PC-3 (cell line): ENCODE data around the gene KRT17. TPM values are rescaled to one million over a fixed set of nuclear protein-coding genes. Genes with fewer than 3 reads are reported as not detected.
A peak's percentile ranks its signal among the peaks of the same experiment; 100 is the strongest.

Experiments used
- ATAC-seq: fragments of 200-7000 bp; cut with Tn5 transposase; 2 replicates; pipeline ENCODE4 v1.9.1; 2020; ENCODE audit warnings: mild to moderate bottlenecking, moderate library complexity
- BruUV-seq: library from RNA; stranded (reverse); fragments of 400-500 nt; replicated peaks from 2 replicates; lab custom pipeline; 2021; lab: Mats Ljungman, UMichigan
- CTCF ChIA-PET: fragments of 300-600 bp; sonication (Branson Sonifier 250); formaldehyde crosslinking; loops from one replicate; lab custom pipeline; 2022; ENCODE audit warnings: antibody characterized with exemption; lab: Charles Lee
- POLR2A ChIA-PET: fragments of 300-600 bp; sonication (Branson Sonifier 250); formaldehyde crosslinking; loops from one replicate; lab custom pipeline; 2022; ENCODE audit warnings: antibody characterized with exemption; ENCODE audit not compliant: unreplicated experiment; lab: Charles Lee
- DNase-seq: peaks from one replicate; pipeline ENCODE4 v3.0.0-alpha.2; 2015
- H2AFZ ChIP-seq: fragments of 300-600 bp; sonication (generic); 2 replicates; pipeline ENCODE4 v1.6.0; 2016; ENCODE audit warnings: antibody characterized with exemption, low read length
- H3F3A ChIP-seq: fragments of 300-600 bp; sonication (generic); one replicate; pipeline ENCODE4 v1.6.0; 2017; ENCODE audit warnings: antibody characterized with exemption, low read length, control low read depth, mild to moderate bottlenecking; ENCODE audit not compliant: unreplicated experiment
- H3K27ac ChIP-seq: fragments of 300-600 bp; sonication (generic); 2 replicates; pipeline ENCODE4 v1.5.1; 2016; ENCODE audit warnings: mild to moderate bottlenecking, low read length
- H3K27me3 ChIP-seq: fragments of 300-600 bp; sonication (generic); 2 replicates; pipeline ENCODE4 v1.6.1; 2016; ENCODE audit warnings: low read length, mixed read lengths
- H3K36me3 ChIP-seq: fragments of 300-600 bp; sonication (generic); 2 replicates; pipeline ENCODE4 v1.6.1; 2016; ENCODE audit warnings: low read depth, mixed run types, low read length, mixed read lengths
- H3K4me1 ChIP-seq: fragments of 300-600 bp; sonication (generic); 2 replicates; pipeline ENCODE4 v1.5.1; 2016; ENCODE audit warnings: low read length; ENCODE audit not compliant: insufficient read depth
- H3K4me2 ChIP-seq: fragments of 300-600 bp; sonication (generic); 2 replicates; pipeline ENCODE4 v1.6.0; 2016; ENCODE audit warnings: low read length
- H3K4me3 ChIP-seq: fragments of 300-600 bp; sonication (generic); 2 replicates; pipeline ENCODE4 v1.5.1; 2016; ENCODE audit warnings: mild to moderate bottlenecking, low read length, mixed read lengths
- H3K79me2 ChIP-seq: fragments of 300-600 bp; sonication (generic); 2 replicates; pipeline ENCODE4 v1.6.1; 2017; ENCODE audit warnings: low read length, mixed read lengths
- H3K9ac ChIP-seq: fragments of 300-600 bp; sonication (generic); 2 replicates; pipeline ENCODE4 v1.6.0; 2016; ENCODE audit warnings: mild to moderate bottlenecking, low read length
- H3K9me2 ChIP-seq: fragments of 300-600 bp; sonication (generic); replicated peaks from 2 replicates; pipeline ENCODE4 v1.6.1; 2016; ENCODE audit warnings: mixed run types, low read length, mixed read lengths
- H3K9me3 ChIP-seq: fragments of 300-600 bp; sonication (generic); 2 replicates; pipeline ENCODE4 v1.6.1; 2016; ENCODE audit warnings: low read length, mixed read lengths
- H4K20me1 ChIP-seq: fragments of 300-600 bp; sonication (generic); 2 replicates; pipeline ENCODE4 v1.6.1; 2016; ENCODE audit warnings: low read length, mixed read lengths
- CTCF ChIP-seq: fragments of 300-600 bp; sonication (generic); conservative IDR thresholded peaks from 2 replicates; pipeline ENCODE4 v1.5.1; 2017; ENCODE audit warnings: antibody characterized with exemption, low read depth, mild to moderate bottlenecking, low read length
- EZH2 ChIP-seq: fragments of 300-600 bp; sonication (generic); IDR thresholded peaks from one replicate; pipeline ENCODE4 v1.6.1; 2017; ENCODE audit warnings: antibody characterized with exemption, mild to moderate bottlenecking, low read length; ENCODE audit not compliant: unreplicated experiment
- EZH2phosphoT487 ChIP-seq: fragments of 300-600 bp; sonication (generic); IDR thresholded peaks from 2 replicates; pipeline ENCODE4 v1.6.1; 2018; ENCODE audit warnings: mild to moderate bottlenecking, antibody characterized with exemption, low read length, borderline replicate concordance
- intact Hi-C: fragments of 100-400 bp; cut with micrococcal nuclease; formaldehyde crosslinking; loops from 2 replicates; pipeline ENCODE4 v1.9.0; 2023
- total RNA-seq: library from RNA; depleted of rRNA; stranded (reverse); fragments of >200 nt; gene quantifications from 2 replicates; pipeline ENCODE4 v1.2.3, GENCODE V29; 2014

Gene KRT17
- total RNA-seq, 1 experiment from 2014 or later: 92.1 TPM

- intact Hi-C loops: loop anchor here (2.0 to 10.0 kb wide), 4 partner anchors 343 to 1045 kb away; no protein-coding TSS in a partner anchor
- H3K9ac ChIP-seq: 0 out of 2 replicates have a peak overlapping the region, but pooled peaks have one; percentile 69
- no peaks in the 10 kb centered on the region for H3K9me3 ChIP-seq
- TF ChIP-seq EZH2: no peak
- TF ChIP-seq CTCF: no peak; the same call in 1 of the 2 replicates
- TF ChIP-seq EZH2phosphoT487: no peak
- H3K27ac ChIP-seq: peak overlapping the region; percentile 60
- no peaks in the 10 kb centered on the region for H3K27me3 ChIP-seq
- peak overlapping the region; percentile 64; the same call in 1 of the 2 replicates for H3K4me3 ChIP-seq
- no peaks in the 10 kb centered on the region for H3K9me2 ChIP-seq
- H3K4me1 ChIP-seq: peaks cover 25% of the 10 kb centered on the region
- DNase-seq (peak; percentile 35), ATAC-seq (peak; percentile 39)
- peak overlapping the region; percentile 97 for H2AFZ ChIP-seq
- H3K4me2 ChIP-seq: peak overlapping the region; percentile 95
- no TSS peak for BruUV-seq
- H3K79me2 ChIP-seq: no peaks in the 10 kb centered on the region
- ChIA-PET POLR2A (interaction anchor here (0.5 to 1.6 kb wide), 3 partner anchors 21 to 710 kb away, joined by 3 to 14 read pairs (median 9); no protein-coding TSS in a partner anchor), CTCF (interaction anchor here (0.6 to 1.3 kb wide), 4 partner anchors 19 to 589 kb away, joined by 3 to 6 read pairs (median 4); no protein-coding TSS in a partner anchor)
- H4K20me1 ChIP-seq: no peaks in the 10 kb centered on the region
- no peaks in the 10 kb centered on the region for H3F3A ChIP-seq
- no peaks in the 10 kb centered on the region; the same call in 1 of the 2 replicates for H3K36me3 ChIP-seq
These were observed 43.1 kb upstream of the KRT17 start for GRCh38 chr17:41667280-41668041.

- Histone ChIP-seq H3K27me3 (no peaks in the 10 kb centered on the region), H3F3A (no peaks in the 10 kb centered on the region), H3K4me3 (peak overlapping the region; percentile 64), H3K4me2 (peak overlapping the region; percentile 95), H3K9me3 (no peaks in the 10 kb centered on the region), H4K20me1 (no peaks in the 10 kb centered on the region), H3K9me2 (no peaks in the 10 kb centered on the region), H3K27ac (peak overlapping the region; percentile 42), H3K9ac (peak overlapping the region; percentile 69; the same call in 1 of the 2 replicates), H3K4me1 (peaks cover 25% of the 10 kb centered on the region), H3K36me3 (no peaks in the 10 kb centered on the region; the same call in 1 of the 2 replicates), H3K79me2 (no peaks in the 10 kb centered on the region), H2AFZ (peak overlapping the region; percentile 97)
- BruUV-seq: no TSS peak
- TF ChIP-seq EZH2 (no peak), CTCF (peak; percentile 84)
- CTCF ChIA-PET: interaction anchor here (1.3 kb wide), 1 partner anchor 18 kb away, joined by 3 read pairs; no protein-coding TSS in a partner anchor
- ATAC-seq: peak; percentile 59
- intact Hi-C loops: loop anchor here (2.0 to 10.0 kb wide), 4 partner anchors 342 to 1044 kb away; no protein-coding TSS in a partner anchor
- POLR2A ChIA-PET: no interaction called here
- peak; percentile 75 for DNase-seq
These were observed 42.4 kb upstream of the KRT17 start for GRCh38 chr17:41666708-41667279.
